NCI-H2227 (cell line): ENCODE results near the gene TCF7L1.
"Not testable (repeated sequence)": the region's sequence is repeated elsewhere in the genome, so short reads cannot be mapped to it uniquely, and the experiment has no call there.

Experiments
- DNase-seq: peaks from one replicate; lab custom pipeline; 2025; ENCODE audit not compliant: unreplicated experiment; lab: John Stamatoyannopoulos, UW

TCF7L1 gene

GRCh38 chr2:85132397-85132796 lies 795 bp upstream of the TCF7L1 start:
- peak; percentile 43 for DNase-seq

- DNase-seq, result peak; percentile 17
Measured at GRCh38 chr2:85133751-85134254, 611 bp downstream of the TCF7L1 start.

- DNase-seq, result no peak
Measured at GRCh38 chr2:85134255-85134895, 1.2 kb downstream of the TCF7L1 start.

- no peak for DNase-seq
Measured at GRCh38 chr2:85134896-85135659, 1.9 kb downstream of the TCF7L1 start.

- no peak for DNase-seq
Measured at GRCh38 chr2:85135660-85135914, 2.4 kb downstream of the TCF7L1 start.

- DNase-seq, result no peak
Measured at GRCh38 chr2:85137156-85137555, 4.0 kb downstream of the TCF7L1 start.

- DNase-seq, result no peak
Measured at GRCh38 chr2:85143463-85144082, 10.4 kb downstream of the TCF7L1 start.

GRCh38 chr2:85145116-85145820 lies 12.1 kb downstream of the TCF7L1 start:
- DNase-seq, result no peak

GRCh38 chr2:85148190-85148589 lies 15.0 kb downstream of the TCF7L1 start:
- DNase-seq, result peak; percentile 30

- DNase-seq, result no peak
Measured at GRCh38 chr2:85151026-85151425, 17.8 kb downstream of the TCF7L1 start.

- DNase-seq, result no peak
Measured at GRCh38 chr2:85152895-85153294, 19.7 kb downstream of the TCF7L1 start.

- DNase-seq, result no peak
Measured at GRCh38 chr2:85154048-85154753, 21.0 kb downstream of the TCF7L1 start.

- not testable (repeated sequence) for DNase-seq
Measured at GRCh38 chr2:85155082-85155481, 21.9 kb downstream of the TCF7L1 start.

GRCh38 chr2:85156153-85156552 lies 23.0 kb downstream of the TCF7L1 start:
- no peak for DNase-seq

- no peak for DNase-seq
Measured at GRCh38 chr2:85156619-85157018, 23.4 kb downstream of the TCF7L1 start.

- no peak for DNase-seq
Measured at GRCh38 chr2:85157345-85157744, 24.2 kb downstream of the TCF7L1 start.

- no peak for DNase-seq
Measured at GRCh38 chr2:85158559-85159273, 25.5 kb downstream of the TCF7L1 start.

- DNase-seq, result no peak
Measured at GRCh38 chr2:85159589-85159988, 26.4 kb downstream of the TCF7L1 start.

GRCh38 chr2:85160966-85161960 lies 28.1 kb downstream of the TCF7L1 start:
- no peak for DNase-seq
